ENCODE measurements around the gene PRKAG2.

GRCh38 chr7:151590850-151591771 lies 285.8 kb downstream of the PRKAG2 start:
- peak; percentile 42; the same call in 1 of the 2 replicates for TF ChIP-seq ZBTB7A (IDR thresholded peaks at IDR 0.05; ENCODE audit: low read depth)
- TF ChIP-seq EGR1 (IDR thresholded peaks at IDR 0.05) = no peak
- no peak for TF ChIP-seq RAD21 (IDR thresholded peaks at IDR 0.05; ENCODE audit: low read depth)
- no peak for TF ChIP-seq EP300 (IDR thresholded peaks at IDR 0.05; ENCODE audit: borderline replicate concordance)
